ENCODE measurements around the gene CCNL2.

The CCNL2 gene

GRCh38 chr1:1340791-1341548 is 58.2 kb downstream of the CCNL2 start:
- no peak for DNase-seq

- DNase-seq: no peak
These were observed 59.0 kb downstream of the CCNL2 start for GRCh38 chr1:1340185-1340584.

GRCh38 chr1:1338278-1338677 is 60.9 kb downstream of the CCNL2 start:
- no peak for DNase-seq

GRCh38 chr1:1337793-1338147 is 61.4 kb downstream of the CCNL2 start:
- no peak for DNase-seq

- no peak for DNase-seq
These were observed 62.0 kb downstream of the CCNL2 start for GRCh38 chr1:1336931-1337792.

- no peak for DNase-seq
These were observed 62.7 kb downstream of the CCNL2 start for GRCh38 chr1:1336446-1336845.

GRCh38 chr1:1335792-1336248 is 63.3 kb downstream of the CCNL2 start:
- no peak for DNase-seq
